Pulmonary artery endothelial cell (primary cell): ENCODE measurements around the gene RPL12. TPM values are rescaled to one million over a fixed set of nuclear protein-coding genes. Genes with fewer than 3 reads are reported as not detected.
"Not testable (repeated sequence)": the region's sequence is repeated elsewhere in the genome, so short reads cannot be mapped to it uniquely, and the experiment has no call there.

Experiments
- DNase-seq: peaks from one replicate; pipeline ENCODE4 v3.0.0-alpha.2; 2011; ENCODE audit warnings: low read depth, low spot score
- total RNA-seq: library from RNA; depleted of rRNA; stranded (reverse); fragments of >200 nt; gene quantifications from 2 replicates; pipeline ENCODE4 v1.2.3, GENCODE V29; 2014

Gene RPL12
- total RNA-seq, 1 donor from 2014 or later: 1,838 TPM

- no peak for DNase-seq
Measured at GRCh38 chr9:127470662-127471061, 19.5 kb upstream of the RPL12 start.

- no peak for DNase-seq
Measured at GRCh38 chr9:127467621-127468020, 16.4 kb upstream of the RPL12 start.

GRCh38 chr9:127466407-127466917, 15.3 kb upstream of the RPL12 start:
- not testable (repeated sequence) for DNase-seq

- no peak for DNase-seq
Measured at GRCh38 chr9:127463911-127464310, 12.7 kb upstream of the RPL12 start.

- DNase-seq: no peak
Measured at GRCh38 chr9:127463382-127463781, 12.2 kb upstream of the RPL12 start.

GRCh38 chr9:127458921-127459320, 7.7 kb upstream of the RPL12 start:
- no peak for DNase-seq

GRCh38 chr9:127457191-127457878, 6.1 kb upstream of the RPL12 start:
- no peak for DNase-seq

GRCh38 chr9:127455324-127455992, 4.3 kb upstream of the RPL12 start:
- DNase-seq: no peak

- no peak for DNase-seq
Measured at GRCh38 chr9:127452691-127453090, 1.5 kb upstream of the RPL12 start.

GRCh38 chr9:127451858-127452656, 851 bp upstream of the RPL12 start:
- no peak for DNase-seq

- no peak for DNase-seq
Measured at GRCh38 chr9:127451608-127451857, 327 bp upstream of the RPL12 start.

GRCh38 chr9:127450243-127450760, 904 bp downstream of the RPL12 start:
- DNase-seq: no peak

- no peak for DNase-seq
Measured at GRCh38 chr9:127449332-127449966, 1.8 kb downstream of the RPL12 start.

GRCh38 chr9:127448112-127448805, 2.9 kb downstream of the RPL12 start:
- DNase-seq: no peak

GRCh38 chr9:127447416-127448111, 3.6 kb downstream of the RPL12 start:
- no peak for DNase-seq

GRCh38 chr9:127446713-127447415, 4.3 kb downstream of the RPL12 start:
- no peak for DNase-seq

GRCh38 chr9:127445851-127446712, 5.1 kb downstream of the RPL12 start:
- no peak for DNase-seq

GRCh38 chr9:127444921-127445850, 6.0 kb downstream of the RPL12 start:
- DNase-seq: no peak
